Measurements from ENCODE around the gene ST8SIA2.

Gene ST8SIA2

GRCh38 chr15:92502930-92503857 is 109.5 kb downstream of the ST8SIA2 start:
- Histone ChIP-seq H3K36me3 (ENCODE audit: control insufficient read depth, low read depth, low read length) (no peaks in the 10 kb centered on the region), H3K9me3 (ENCODE audit: control insufficient read depth, low read depth, low read length) (peaks cover 9% of the 10 kb centered on the region), H3K27ac (ENCODE audit: low read length) (no peak overlapping the region), H3K4me3 (ENCODE audit: low read length) (no peak overlapping the region), H3K27me3 (ENCODE audit: control insufficient read depth, insufficient read depth, low read length) (peaks cover 7% of the 10 kb centered on the region), H3K4me1 (ENCODE audit: control insufficient read depth, low read depth, low read length) (peaks cover 15% of the 10 kb centered on the region), H3K9ac (ENCODE audit: low read length) (no peak overlapping the region)

GRCh38 chr15:92503889-92504288 is 110.2 kb downstream of the ST8SIA2 start:
- peaks cover 9% of the 10 kb centered on the region for H3K9me3 ChIP-seq (ENCODE audit: control insufficient read depth, low read depth, low read length)
- H3K36me3 ChIP-seq (ENCODE audit: control insufficient read depth, low read depth, low read length), result no peaks in the 10 kb centered on the region
- H3K4me3 ChIP-seq (ENCODE audit: low read length), result no peak overlapping the region
- no peak overlapping the region for H3K27ac ChIP-seq (ENCODE audit: low read length)
- peaks cover 15% of the 10 kb centered on the region for H3K4me1 ChIP-seq (ENCODE audit: control insufficient read depth, low read depth, low read length)
- no peak overlapping the region for H3K9ac ChIP-seq (ENCODE audit: low read length)
- peaks cover 7% of the 10 kb centered on the region for H3K27me3 ChIP-seq (ENCODE audit: control insufficient read depth, insufficient read depth, low read length)

- H3K9ac ChIP-seq (ENCODE audit: low read length), result no peak overlapping the region
- peaks cover 27% of the 10 kb centered on the region for H3K4me1 ChIP-seq (ENCODE audit: control insufficient read depth, low read depth, low read length)
- H3K27me3 ChIP-seq (ENCODE audit: control insufficient read depth, insufficient read depth, low read length), result peaks cover 7% of the 10 kb centered on the region
- no peaks in the 10 kb centered on the region for H3K36me3 ChIP-seq (ENCODE audit: control insufficient read depth, low read depth, low read length)
- H3K4me3 ChIP-seq (ENCODE audit: low read length), result no peak overlapping the region
- H3K27ac ChIP-seq (ENCODE audit: low read length), result no peak overlapping the region
- H3K9me3 ChIP-seq (ENCODE audit: control insufficient read depth, low read depth, low read length), result peaks cover 9% of the 10 kb centered on the region
Observed at GRCh38 chr15:92505611-92506010, 111.9 kb downstream of the ST8SIA2 start.

GRCh38 chr15:92506506-92506905 is 112.8 kb downstream of the ST8SIA2 start:
- Histone ChIP-seq H3K9me3 (ENCODE audit: control insufficient read depth, low read depth, low read length) (peaks cover 9% of the 10 kb centered on the region), H3K4me3 (ENCODE audit: low read length) (no peak overlapping the region), H3K27ac (ENCODE audit: low read length) (no peak overlapping the region), H3K4me1 (ENCODE audit: control insufficient read depth, low read depth, low read length) (peaks cover 36% of the 10 kb centered on the region), H3K9ac (ENCODE audit: low read length) (no peak overlapping the region), H3K36me3 (ENCODE audit: control insufficient read depth, low read depth, low read length) (no peaks in the 10 kb centered on the region), H3K27me3 (ENCODE audit: control insufficient read depth, insufficient read depth, low read length) (peaks cover 7% of the 10 kb centered on the region)

- Histone ChIP-seq H3K9ac (ENCODE audit: low read length) (peak overlapping the region; percentile 34), H3K4me3 (ENCODE audit: low read length) (peak overlapping the region; percentile 21), H3K4me1 (ENCODE audit: control insufficient read depth, low read depth, low read length) (peaks cover 22% of the 10 kb centered on the region), H3K27me3 (ENCODE audit: control insufficient read depth, insufficient read depth, low read length) (no peaks in the 10 kb centered on the region), H3K36me3 (ENCODE audit: control insufficient read depth, low read depth, low read length) (no peaks in the 10 kb centered on the region), H3K27ac (ENCODE audit: low read length) (peak overlapping the region; percentile 75), H3K9me3 (ENCODE audit: control insufficient read depth, low read depth, low read length) (peaks cover 9% of the 10 kb centered on the region)
Observed at GRCh38 chr15:92510163-92510882, 116.6 kb downstream of the ST8SIA2 start.
